Stimulated activated CD8-positive, alpha-beta memory T cell treated with anti-CD3 and anti-CD28 coated beads, Interleukin-4, amount 100 ng/mL, for 48 hours (primary cell): ENCODE measurements around the gene TAF1A.

Experiments used
- DNase-seq: peaks from one replicate; pipeline ENCODE4 v3.0.0-alpha.2; 2020

The TAF1A gene

DNA sequence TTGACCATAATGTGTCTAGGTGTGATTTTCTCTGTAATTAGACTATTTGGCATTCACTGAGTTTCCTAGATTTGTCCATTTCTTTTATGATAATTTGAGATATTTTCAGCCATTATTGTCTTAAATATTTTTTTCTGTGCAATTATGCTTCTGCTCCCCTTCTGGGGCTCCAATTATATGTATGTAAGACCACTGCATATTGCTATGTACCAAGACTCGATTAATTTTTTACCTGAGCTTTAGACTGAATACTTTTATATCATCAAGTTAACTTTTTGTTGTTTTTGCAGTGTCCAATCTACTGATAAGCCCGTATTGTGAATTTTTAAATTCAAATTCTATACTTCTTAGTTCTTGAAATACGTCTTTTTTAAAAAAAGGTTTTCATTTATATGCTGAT lies 5.1 kb upstream of the TAF1A start:
- no peak for DNase-seq

DNA sequence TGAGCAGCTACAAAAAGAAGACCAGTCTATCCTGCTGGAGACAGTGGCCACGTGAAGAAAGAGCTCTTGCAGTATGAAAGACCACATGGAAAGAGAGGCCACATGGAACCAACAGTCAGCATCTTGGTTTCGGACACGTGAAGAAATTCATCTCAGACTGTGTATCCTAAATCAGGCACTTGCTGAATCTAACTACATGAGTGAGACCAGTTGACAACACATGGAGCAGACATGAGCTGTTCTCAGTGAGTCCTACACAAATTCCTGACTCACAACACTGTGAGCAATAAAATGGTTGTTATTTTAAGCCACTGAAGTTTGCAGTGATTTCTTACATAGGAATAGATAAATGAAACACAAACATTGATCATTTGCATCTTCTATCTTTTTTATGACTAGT lies 2.4 kb upstream of the TAF1A start:
- no peak for DNase-seq

- DNase-seq: no peak
These were observed 1.6 kb downstream of the TAF1A start for GRCh38 chr1:222588135-222588534.

GRCh38 chr1:222586842-222587241 lies 2.9 kb downstream of the TAF1A start:
- no peak for DNase-seq

- no peak for DNase-seq
These were observed 6.7 kb downstream of the TAF1A start for GRCh38 chr1:222583079-222583478.

GRCh38 chr1:222582099-222582774 lies 7.5 kb downstream of the TAF1A start:
- no peak for DNase-seq

- DNase-seq: no peak
These were observed 10.4 kb downstream of the TAF1A start for GRCh38 chr1:222579316-222579715.

GRCh38 chr1:222570837-222571236 lies 18.9 kb downstream of the TAF1A start:
- no peak for DNase-seq

DNA sequence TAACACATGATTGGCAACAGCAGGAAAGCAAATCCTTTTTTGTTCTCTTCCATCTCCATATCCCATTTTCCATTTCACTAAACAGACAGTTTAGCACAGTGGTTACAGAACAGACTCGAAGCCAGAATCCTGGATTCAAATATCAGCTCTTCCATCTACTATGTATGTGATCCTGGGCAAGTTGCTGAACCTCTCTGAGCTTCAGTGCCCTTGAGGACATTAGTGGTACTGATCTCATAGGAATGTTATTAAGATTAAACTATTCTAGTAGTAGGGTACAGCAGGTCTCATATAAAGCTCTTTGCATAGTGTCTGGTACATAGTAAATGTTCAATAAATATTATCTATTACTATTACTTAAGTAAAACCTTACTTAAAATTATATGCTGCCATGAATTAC lies 28.1 kb downstream of the TAF1A start:
- no peak for DNase-seq

- DNase-seq: no peak
These were observed 32.2 kb downstream of the TAF1A start for GRCh38 chr1:222557574-222557973.

DNA sequence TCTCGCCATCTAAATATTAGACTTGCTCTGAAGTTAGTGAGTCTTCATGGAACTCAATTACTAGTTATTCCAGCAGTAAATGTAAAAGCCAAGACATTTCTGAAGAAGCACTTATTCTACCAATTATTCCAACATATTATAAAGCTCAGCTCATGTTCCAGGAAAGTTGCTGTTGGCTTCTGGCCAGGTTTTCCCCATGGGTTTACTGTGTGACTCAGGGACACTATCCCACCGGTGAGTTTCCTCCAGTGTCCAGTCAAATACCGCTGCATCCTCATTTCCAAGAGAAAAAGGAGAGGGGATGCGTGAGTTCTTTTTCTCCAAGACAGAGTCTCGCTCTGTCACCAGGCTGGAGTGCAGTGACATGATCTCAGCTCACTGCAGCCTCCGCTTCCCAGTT lies 32.6 kb downstream of the TAF1A start:
- DNase-seq: no peak

DNA sequence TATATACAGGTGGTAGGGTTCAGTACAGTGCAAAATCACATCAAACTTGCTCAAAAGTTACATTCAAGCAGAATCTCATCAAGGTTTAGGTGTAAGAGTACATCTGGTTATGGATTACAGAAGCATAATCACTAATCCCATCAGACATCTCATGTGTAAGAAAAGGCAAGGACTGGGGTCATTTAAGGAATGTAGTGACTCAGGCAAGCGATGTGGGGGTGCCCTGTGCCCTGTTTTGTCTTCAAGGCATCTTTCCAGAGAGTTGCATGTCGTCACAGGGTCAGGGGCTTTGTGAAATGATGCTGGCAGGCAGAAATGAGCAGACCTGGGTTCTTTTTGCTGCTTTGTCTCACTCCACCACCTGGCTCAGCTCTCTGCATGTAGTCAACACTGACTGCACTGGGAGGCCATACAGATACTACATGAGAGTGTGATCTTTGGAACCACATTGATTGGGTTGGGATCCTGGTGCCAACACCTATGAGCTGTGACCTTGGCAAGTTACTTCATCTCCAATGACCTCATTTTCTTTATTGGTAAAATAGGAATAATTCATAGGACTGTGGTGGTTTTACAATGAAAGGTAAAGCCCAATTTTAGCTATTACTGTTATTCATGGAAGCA lies 33.6 kb downstream of the TAF1A start:
- no peak for DNase-seq

- DNase-seq: no peak
These were observed 35.6 kb downstream of the TAF1A start for GRCh38 chr1:222554177-222554576.

GRCh38 chr1:222552882-222553281 lies 36.9 kb downstream of the TAF1A start:
- no peak for DNase-seq

GRCh38 chr1:222547944-222548671 lies 41.6 kb downstream of the TAF1A start, which contains the start of gene HHIPL2:
Gene HHIPL2, minus strand, starts transcription at chr1:222548104. Its CDS starts 60 bp downstream, at chr1:222548044.
- DNase-seq: no peak

DNA sequence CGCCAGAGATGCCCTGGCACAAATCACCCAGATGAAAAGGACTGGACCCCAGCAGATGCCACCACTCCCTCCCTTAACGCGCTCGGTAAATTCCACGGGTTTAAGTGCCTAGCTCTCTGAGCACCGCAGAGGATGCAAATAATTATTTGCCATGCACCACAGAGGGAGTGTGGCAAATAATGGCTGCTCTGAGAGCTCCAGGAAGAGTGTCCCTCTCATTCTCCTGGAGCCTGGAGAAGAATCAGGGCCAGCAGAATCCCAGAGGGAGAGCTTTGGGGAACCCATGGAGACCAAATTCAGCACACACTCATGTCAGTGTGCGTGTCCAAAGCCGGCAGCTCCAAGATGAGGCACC lies 42.5 kb downstream of the TAF1A start:
- DNase-seq: no peak

DNA sequence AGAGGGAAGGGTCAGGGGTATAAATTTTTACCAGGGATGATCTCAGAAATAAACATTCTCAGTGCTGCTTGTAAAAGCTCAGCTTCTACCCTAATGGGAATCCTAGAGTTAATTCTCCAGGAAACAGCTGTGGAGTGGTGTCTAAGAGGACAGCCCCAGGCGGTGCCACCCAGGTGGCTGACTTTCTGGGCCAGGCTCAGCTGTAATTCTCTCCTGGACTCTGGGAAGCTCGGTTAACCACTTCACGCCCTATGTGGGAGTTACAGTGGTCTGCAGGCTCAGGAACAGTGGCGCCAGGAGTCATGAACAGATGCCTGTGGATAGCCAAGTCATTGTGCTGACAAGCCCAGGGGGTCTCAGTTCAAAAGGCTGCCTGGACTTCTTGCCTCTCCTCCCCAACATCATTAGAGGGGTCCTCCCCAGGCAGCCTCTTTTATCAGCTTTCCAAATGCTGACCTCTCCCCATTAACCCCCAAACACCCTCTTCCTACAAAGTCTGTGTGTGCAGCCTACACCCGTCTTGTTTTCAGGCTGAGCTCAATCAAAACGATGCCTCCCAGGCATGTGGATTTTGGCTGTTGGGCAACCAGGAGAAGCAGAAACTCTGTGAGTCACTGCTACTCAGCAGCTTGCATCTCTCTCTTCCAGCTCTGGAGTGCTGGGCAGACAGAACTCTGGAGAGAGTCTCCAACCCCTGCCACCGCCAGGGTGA lies 43.0 kb downstream of the TAF1A start:
- no peak for DNase-seq

DNA sequence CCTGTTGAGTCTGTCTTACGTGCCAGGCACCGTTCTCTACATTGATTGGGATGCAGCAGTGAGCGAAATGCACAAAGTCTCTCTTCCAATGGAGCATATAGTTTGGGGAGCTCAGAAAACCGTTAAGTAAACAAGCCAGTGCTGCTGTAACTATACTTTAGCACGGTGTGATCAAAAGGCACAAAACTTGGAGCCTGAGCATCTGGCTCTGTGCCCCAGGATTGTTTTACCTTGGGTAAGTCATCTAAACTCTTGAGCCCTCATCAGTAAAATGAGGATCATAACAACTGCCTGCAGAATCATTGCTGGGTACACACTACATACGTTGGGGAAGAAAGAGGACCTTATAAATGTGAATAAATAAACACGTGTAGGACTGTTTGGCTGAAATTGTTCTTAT lies 43.6 kb downstream of the TAF1A start:
- no peak for DNase-seq

DNA sequence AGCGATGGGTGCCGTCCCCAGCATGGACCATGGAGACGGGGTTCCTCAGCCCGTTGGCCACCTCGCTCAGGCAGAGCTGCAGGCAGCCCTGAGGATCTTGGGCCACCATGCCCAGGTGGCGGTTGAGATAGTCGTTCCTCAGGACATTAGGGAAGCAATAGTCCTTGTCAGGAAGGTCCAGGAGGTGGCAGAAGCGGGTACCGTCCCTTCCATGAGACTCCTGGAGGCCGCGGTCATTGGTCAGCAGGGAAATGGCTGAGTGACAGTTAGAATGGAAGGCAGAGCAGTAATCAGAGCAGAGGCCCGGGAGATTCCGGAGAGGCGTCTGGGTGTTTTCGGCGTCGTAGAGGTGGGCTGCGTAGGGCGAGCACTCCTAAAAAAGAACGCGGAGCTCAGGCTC lies 45.9 kb downstream of the TAF1A start:
- no peak for DNase-seq

DNA sequence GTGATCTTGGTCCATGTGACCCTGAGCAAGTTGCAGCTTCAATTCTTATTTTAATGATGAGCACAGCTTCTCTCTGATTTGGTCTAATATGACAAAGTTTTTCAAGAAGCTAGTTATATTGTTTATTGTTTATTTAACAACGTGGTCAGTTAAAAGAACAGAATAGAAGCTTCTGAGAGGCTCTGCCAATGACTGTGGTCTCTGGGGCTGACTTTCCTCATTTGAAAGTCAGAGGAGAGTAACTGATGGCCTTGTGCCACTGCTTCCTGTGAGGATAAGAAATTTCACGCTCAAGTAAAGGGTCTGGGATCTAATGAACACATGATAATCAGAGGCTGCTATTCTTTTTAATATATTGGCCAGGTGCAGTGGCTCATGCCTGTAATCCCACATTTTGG lies 49.1 kb downstream of the TAF1A start:
- DNase-seq: no peak

DNA sequence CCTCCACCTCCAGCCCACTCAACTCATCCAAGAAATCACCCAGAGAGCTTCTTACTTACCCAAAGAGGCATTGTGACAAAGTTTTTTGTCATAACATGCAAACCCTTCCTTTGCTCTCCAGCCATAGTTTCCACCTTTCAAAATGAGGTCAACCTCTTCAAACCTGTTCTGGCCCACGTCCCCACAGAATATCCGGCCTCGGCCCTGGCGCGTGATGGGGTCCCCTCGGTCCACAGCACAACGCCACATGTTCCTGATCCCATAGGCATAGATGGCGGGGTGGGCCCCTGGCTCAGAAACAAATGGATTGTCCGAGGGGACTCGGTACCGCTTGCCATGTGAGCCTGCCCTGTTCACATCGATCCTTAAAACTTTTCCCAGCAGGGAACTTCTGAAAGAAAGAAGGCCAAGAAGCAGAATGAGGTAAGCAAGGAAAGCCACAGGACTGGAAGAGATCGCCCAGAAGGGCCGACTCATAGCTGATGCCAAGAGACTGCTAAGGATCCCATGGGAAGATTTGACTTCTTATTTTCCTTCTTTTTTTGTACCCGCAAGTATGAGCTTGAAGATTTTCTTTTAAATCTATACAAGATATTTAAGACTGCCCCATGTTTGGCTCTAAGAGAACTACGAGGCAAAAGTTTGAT lies 49.7 kb downstream of the TAF1A start:
- DNase-seq: no peak

- no peak for DNase-seq
These were observed 54.3 kb downstream of the TAF1A start for GRCh38 chr1:222535455-222535854.

DNA sequence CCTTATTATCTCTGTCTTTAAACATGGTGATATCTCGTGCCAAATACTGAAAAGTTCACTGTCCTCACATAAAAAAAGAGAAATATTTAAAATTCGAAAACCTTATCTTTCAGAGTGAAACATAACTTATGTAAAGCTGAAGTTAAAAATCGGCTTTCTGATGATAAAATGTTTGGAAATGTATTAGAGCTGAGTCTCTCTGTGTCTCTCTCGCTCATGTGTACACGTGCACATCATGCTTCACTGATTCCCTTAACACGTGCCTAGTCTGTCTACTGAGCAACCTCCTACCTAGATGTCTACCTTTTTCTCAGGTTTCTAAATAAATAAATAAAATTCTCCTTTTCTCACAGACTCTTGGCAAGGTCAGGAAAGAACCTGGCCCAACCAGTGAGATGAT lies 58.9 kb downstream of the TAF1A start:
- no peak for DNase-seq
